Keratinocyte (primary cell): ENCODE data around the gene FKBP1B. TPM values are rescaled to one million over a fixed set of nuclear protein-coding genes. Genes with fewer than 3 reads are reported as not detected.

ENCODE experiments used
- DNase-seq: peaks from one replicate; pipeline ENCODE4 v3.0.0-alpha.2; 2011; ENCODE audit warnings: low read depth, missing footprints, low spot score
- FAIRE-seq: peaks from 2 replicates; lab custom pipeline; 2011; peaks lifted over from hg19 to GRCh38; lab: Jason Lieb, UNC
- H2AFZ ChIP-seq: 2 replicates; pipeline ENCODE4 v1.6.0; 2012; ENCODE audit warnings: low read length, control low read depth, inconsistent platforms; ENCODE audit not compliant: control insufficient read depth
- H3K27ac ChIP-seq: 2 replicates; pipeline ENCODE4 v1.5.1; 2011; ENCODE audit warnings: low read length; ENCODE audit not compliant: control insufficient read depth, insufficient read depth
- H3K27me3 ChIP-seq: 3 replicates; pipeline ENCODE4 v1.6.0; 2011; ENCODE audit warnings: low read length; ENCODE audit not compliant: control insufficient read depth, insufficient read depth; ENCODE audit errors: extremely low read depth
- H3K36me3 ChIP-seq, 2 experiments: 2 replicates in 1 of 2; 3 replicates in 1 of 2; pipeline ENCODE4 v1.5.1; 2011; ENCODE audit warnings: low read length in 2 of 2, mild to moderate bottlenecking in 1 of 2; ENCODE audit not compliant: control insufficient read depth in 2 of 2, insufficient read depth in 2 of 2; ENCODE audit errors: extremely low read depth in 1 of 2
- H3K4me1 ChIP-seq: 3 replicates; pipeline ENCODE4 v1.5.1; 2011; ENCODE audit warnings: low read length; ENCODE audit not compliant: control insufficient read depth, insufficient read depth; ENCODE audit errors: extremely low read depth
- H3K4me2 ChIP-seq: 3 replicates; pipeline ENCODE4 v1.6.0; 2011; ENCODE audit warnings: low read depth, low read length; ENCODE audit not compliant: control insufficient read depth, insufficient read depth; ENCODE audit errors: extremely low read depth
- H3K4me3 ChIP-seq, 3 experiments: fragments of 200-600 bp in 1 of 3; sonication (generic) in 1 of 3; 2 replicates in 2 of 3; 3 replicates in 1 of 3; pipeline ENCODE4 v1.5.1; 2011 to 2016; ENCODE audit warnings: low read length in 3 of 3, mild to moderate bottlenecking in 3 of 3, control low read depth in 2 of 3, inconsistent platforms in 1 of 3, low read depth in 1 of 3, mixed read lengths in 1 of 3, mixed run types in 1 of 3, moderate library complexity in 1 of 3; ENCODE audit not compliant: control insufficient read depth in 2 of 3, insufficient read depth in 2 of 3; ENCODE audit errors: extremely low read depth in 1 of 3
- H3K79me2 ChIP-seq: 2 replicates; pipeline ENCODE4 v1.6.0; 2012; ENCODE audit warnings: low read length; ENCODE audit not compliant: control insufficient read depth, insufficient read depth
- H3K9ac ChIP-seq: 3 replicates; pipeline ENCODE4 v1.6.0; 2011; ENCODE audit warnings: low read length; ENCODE audit not compliant: control insufficient read depth, insufficient read depth; ENCODE audit errors: extremely low read depth
- H3K9me1 ChIP-seq: 3 replicates; pipeline ENCODE4 v1.6.0; 2011; ENCODE audit warnings: low read length; ENCODE audit not compliant: control insufficient read depth, insufficient read depth; ENCODE audit errors: extremely low read depth
- H3K9me3 ChIP-seq: 2 replicates; pipeline ENCODE4 v1.5.1; 2012; ENCODE audit warnings: low read depth, low read length; ENCODE audit not compliant: control insufficient read depth
- H4K20me1 ChIP-seq: 3 replicates; pipeline ENCODE4 v1.6.0; 2011; ENCODE audit warnings: low read length; ENCODE audit not compliant: control insufficient read depth, insufficient read depth; ENCODE audit errors: extremely low read depth
- EZH2 ChIP-seq: IDR thresholded peaks from one replicate; pipeline ENCODE4 v1.6.1; 2012; ENCODE audit warnings: inconsistent platforms, mild to moderate bottlenecking, low read length, moderate library complexity
- dilution Hi-C: fragments of 300-500 bp; cut with MboI; formaldehyde crosslinking; loops from one replicate; pipeline ENCODE4 v1.7.0; 2020; ENCODE audit warnings: low sequenced_read_pairs; ENCODE audit not compliant: extremely low pct_ligation_motif_present
- polyA plus RNA-seq, 5 experiments: library from polyadenylated mRNA; depleted of rRNA in 3 of 5; stranded (reverse) in 3 of 5; stranded (forward) in 1 of 5; unstranded in 1 of 5; fragments of >200 nt; gene quantifications; 1 replicate in 1 of 5; 2 replicates in 3 of 5; 3 replicates in 1 of 5; pipeline versions ENCODE4 v1.2.1 to v1.2.3, GENCODE V29; 2011 to 2012; ENCODE audit warnings: missing spikeins in 2 of 5, low read depth in 1 of 5, low replicate concordance in 1 of 5
- TF ChIP-seq, protein P1 (sequence below), 3 experiments: IDR thresholded peaks in 1 of 3; conservative IDR thresholded peaks in 1 of 3; optimal IDR thresholded peaks in 1 of 3; 2 replicates in 2 of 3; 3 replicates in 1 of 3; pipeline versions ENCODE3 to v1.5.1; 2011; ENCODE audit warnings: low read length in 3 of 3, mild to moderate bottlenecking in 3 of 3, moderate library complexity in 2 of 3, control low read depth in 1 of 3, inconsistent platforms in 1 of 3; ENCODE audit not compliant: insufficient read depth in 2 of 3; ENCODE audit errors: extremely low read depth in 1 of 3

Gene FKBP1B
- polyA plus RNA-seq, 1 donor (not counting 4 experiments of a cell fraction or from before 2014, with no cell fraction given), result 24.5 TPM

DNA sequence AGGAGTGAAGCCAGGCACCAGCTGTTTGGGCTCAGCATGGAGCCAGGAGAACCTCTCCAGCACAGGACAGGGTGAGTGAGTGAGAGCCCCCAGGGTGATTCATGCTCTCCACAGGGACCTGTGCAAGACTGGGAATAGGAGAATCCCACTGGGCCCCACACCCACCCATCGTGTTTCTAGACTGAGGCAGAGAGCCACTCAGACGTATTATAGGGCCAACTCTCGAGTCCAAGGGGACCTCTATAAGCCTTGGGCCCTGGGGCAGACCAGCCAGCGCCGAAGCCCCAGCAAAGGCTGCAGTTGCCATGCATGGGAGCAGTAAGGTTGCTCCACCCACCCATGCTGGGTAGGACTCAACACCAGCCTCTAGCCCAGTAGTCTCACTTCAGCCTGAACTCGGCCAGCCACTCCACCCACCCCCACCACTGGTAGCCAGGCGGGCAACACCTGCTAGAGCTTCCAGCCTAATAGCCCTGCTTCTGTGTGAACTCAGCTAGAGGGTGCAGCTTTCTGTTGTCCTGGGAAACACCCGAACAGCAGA, 54.6 kb downstream of the FKBP1B start:
- TF ChIP-seq, protein P1, sequence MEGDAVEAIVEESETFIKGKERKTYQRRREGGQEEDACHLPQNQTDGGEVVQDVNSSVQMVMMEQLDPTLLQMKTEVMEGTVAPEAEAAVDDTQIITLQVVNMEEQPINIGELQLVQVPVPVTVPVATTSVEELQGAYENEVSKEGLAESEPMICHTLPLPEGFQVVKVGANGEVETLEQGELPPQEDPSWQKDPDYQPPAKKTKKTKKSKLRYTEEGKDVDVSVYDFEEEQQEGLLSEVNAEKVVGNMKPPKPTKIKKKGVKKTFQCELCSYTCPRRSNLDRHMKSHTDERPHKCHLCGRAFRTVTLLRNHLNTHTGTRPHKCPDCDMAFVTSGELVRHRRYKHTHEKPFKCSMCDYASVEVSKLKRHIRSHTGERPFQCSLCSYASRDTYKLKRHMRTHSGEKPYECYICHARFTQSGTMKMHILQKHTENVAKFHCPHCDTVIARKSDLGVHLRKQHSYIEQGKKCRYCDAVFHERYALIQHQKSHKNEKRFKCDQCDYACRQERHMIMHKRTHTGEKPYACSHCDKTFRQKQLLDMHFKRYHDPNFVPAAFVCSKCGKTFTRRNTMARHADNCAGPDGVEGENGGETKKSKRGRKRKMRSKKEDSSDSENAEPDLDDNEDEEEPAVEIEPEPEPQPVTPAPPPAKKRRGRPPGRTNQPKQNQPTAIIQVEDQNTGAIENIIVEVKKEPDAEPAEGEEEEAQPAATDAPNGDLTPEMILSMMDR (optimal IDR thresholded peaks at IDR 0.05 in 1 of 3, IDR thresholded peaks at IDR 0.05 in 1 of 3, conservative IDR thresholded peaks at IDR 0.05 in 1 of 3; ENCODE audit: extremely low read depth in 1 of 3, insufficient read depth in 2 of 3, low read length in 3 of 3), result no peak
- TF ChIP-seq EZH2, result no peak
- H3K4me3 ChIP-seq, result no peak overlapping the region
- no peaks in the 10 kb centered on the region for H4K20me1 ChIP-seq
- H3K9me1 ChIP-seq, result no peaks in the 10 kb centered on the region
- DNase-seq (no peak), FAIRE-seq (no peak)
- no peak overlapping the region for H2AFZ ChIP-seq
- H3K9ac ChIP-seq, result no peak overlapping the region
- no peaks in the 10 kb centered on the region for H3K9me3 ChIP-seq
- H3K79me2 ChIP-seq, result no peaks in the 10 kb centered on the region
- H3K4me2 ChIP-seq, result no peak overlapping the region
- H3K4me1 ChIP-seq, result no peaks in the 10 kb centered on the region
- no peaks in the 10 kb centered on the region for H3K27me3 ChIP-seq
- H3K27ac ChIP-seq, result no peak overlapping the region
- dilution Hi-C loops, result no loop called here
- H3K36me3 ChIP-seq, result no peaks in the 10 kb centered on the region

DNA sequence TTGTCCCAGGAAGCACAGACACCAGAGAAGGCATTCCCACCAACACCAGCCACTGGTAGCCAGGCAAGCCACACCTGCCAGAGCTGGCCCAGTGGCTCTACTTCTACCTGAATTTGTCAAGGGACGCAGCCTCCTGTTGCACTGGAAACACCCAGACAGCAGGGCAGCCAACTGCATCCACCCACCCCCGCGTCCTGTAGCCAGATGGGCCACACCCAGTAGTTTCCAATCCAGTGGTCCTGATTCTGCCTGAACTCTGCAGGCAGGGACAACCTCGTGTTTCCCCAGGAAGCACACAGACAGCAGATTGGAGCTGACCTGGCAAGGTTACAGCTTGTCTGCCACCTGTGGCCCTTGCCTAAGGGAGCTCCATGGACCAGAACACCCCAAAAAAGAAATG, 55.4 kb downstream of the FKBP1B start:
- Histone ChIP-seq H3K79me2 (no peaks in the 10 kb centered on the region), H3K4me3 (no peak overlapping the region), H3K9me1 (no peaks in the 10 kb centered on the region), H3K36me3 (no peaks in the 10 kb centered on the region), H2AFZ (no peak overlapping the region), H3K9me3 (no peaks in the 10 kb centered on the region), H3K9ac (no peak overlapping the region), H4K20me1 (no peaks in the 10 kb centered on the region), H3K27ac (no peak overlapping the region), H3K27me3 (no peaks in the 10 kb centered on the region), H3K4me1 (no peaks in the 10 kb centered on the region), H3K4me2 (no peak overlapping the region)
- FAIRE-seq (no peak), DNase-seq (no peak)
- TF ChIP-seq, protein P1 (optimal IDR thresholded peaks at IDR 0.05 in 1 of 3, IDR thresholded peaks at IDR 0.05 in 1 of 3, conservative IDR thresholded peaks at IDR 0.05 in 1 of 3; ENCODE audit: extremely low read depth in 1 of 3, insufficient read depth in 2 of 3, low read length in 3 of 3), result no peak
- dilution Hi-C loops, result no loop called here
